ENCODE results near the gene CTNND2.

The CTNND2 gene

DNA sequence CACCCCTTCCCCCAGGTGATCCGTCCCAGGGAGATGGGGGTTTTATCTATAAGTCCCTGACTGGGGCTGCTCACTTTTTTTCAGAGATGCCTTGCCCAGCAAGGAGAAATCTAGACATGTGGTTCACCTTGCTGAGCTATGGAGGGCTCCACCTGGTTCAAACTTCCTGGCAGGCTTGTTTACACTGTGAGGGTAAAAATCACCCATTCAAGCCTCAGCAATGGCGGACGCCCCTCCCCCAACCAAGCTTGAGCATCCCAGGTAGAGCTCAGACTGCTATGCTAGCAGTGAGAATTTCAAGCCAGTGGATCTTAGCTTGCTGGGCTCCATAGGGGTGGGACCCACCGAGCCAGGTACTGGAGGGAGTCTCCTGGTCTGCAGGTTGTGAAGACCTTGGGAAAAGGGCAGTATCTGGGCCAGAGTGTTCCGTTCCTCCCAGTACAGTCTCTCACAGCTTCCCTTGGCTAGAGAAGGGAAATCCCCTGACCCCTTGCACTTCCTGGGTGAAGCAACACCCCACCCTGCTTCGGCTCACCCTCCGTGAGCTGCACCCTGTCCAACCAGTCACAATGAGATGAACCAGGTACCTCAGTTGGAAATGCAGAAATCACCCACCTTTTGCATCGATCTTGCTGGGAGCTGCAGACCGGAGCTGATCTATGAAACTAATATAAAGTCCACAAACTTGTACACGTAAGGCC lies 231.7 kb downstream of the CTNND2 start:
- no peak for DNase-seq (ENCODE audit: low read depth)
- TF ChIP-seq, protein P1, sequence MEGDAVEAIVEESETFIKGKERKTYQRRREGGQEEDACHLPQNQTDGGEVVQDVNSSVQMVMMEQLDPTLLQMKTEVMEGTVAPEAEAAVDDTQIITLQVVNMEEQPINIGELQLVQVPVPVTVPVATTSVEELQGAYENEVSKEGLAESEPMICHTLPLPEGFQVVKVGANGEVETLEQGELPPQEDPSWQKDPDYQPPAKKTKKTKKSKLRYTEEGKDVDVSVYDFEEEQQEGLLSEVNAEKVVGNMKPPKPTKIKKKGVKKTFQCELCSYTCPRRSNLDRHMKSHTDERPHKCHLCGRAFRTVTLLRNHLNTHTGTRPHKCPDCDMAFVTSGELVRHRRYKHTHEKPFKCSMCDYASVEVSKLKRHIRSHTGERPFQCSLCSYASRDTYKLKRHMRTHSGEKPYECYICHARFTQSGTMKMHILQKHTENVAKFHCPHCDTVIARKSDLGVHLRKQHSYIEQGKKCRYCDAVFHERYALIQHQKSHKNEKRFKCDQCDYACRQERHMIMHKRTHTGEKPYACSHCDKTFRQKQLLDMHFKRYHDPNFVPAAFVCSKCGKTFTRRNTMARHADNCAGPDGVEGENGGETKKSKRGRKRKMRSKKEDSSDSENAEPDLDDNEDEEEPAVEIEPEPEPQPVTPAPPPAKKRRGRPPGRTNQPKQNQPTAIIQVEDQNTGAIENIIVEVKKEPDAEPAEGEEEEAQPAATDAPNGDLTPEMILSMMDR (IDR thresholded peaks at IDR 0.05; ENCODE audit: low read length, missing control alignments) = no peak
- H3K4me3 ChIP-seq (replicated peaks; ENCODE audit: low read depth, low read length) = no peak overlapping the region

DNA sequence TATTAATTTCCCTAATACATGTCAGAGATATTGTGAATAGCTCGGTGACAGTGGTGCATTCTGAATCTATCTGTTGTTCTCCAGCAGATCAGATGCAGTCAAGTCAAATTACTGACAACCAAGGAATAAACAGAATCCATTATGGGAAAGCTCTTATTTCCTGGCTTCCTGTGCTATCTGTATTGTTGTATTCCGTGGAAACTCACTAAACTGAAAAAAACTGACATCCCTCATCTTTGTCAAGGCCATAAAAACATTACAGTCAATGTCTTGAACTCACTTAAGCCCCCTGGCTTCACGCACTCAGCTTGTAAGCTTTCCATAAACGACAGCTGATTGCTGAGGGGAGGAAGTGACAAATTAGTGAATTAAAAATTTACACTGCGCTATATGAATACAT lies 245.9 kb downstream of the CTNND2 start:
- TF ChIP-seq, protein P1 (IDR thresholded peaks at IDR 0.05; ENCODE audit: low read length, missing control alignments) = no peak
- DNase-seq (ENCODE audit: low read depth) = no peak
- no peak overlapping the region for H3K4me3 ChIP-seq (replicated peaks; ENCODE audit: low read depth, low read length)

DNA sequence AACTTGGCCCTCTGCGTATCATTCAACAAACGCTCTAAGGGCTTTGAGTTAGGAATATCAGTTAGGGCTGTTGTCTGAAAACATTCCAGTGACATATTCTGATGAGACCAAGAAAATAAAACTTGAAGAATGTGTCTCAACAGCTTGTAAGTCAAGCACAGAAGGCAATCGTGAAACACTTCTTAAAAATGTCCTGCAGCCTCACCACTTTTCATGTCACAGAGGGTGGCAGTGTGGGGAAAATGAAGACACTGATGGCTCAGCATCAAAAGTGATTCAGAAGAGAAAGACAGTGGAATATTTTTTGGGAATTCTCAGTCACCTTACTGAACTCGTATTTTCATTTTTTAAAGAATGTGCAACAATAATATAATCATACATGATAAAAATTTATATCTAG lies 247.3 kb downstream of the CTNND2 start:
- DNase-seq (ENCODE audit: low read depth) = no peak
- TF ChIP-seq, protein P1 (IDR thresholded peaks at IDR 0.05; ENCODE audit: low read length, missing control alignments) = no peak
- no peak overlapping the region for H3K4me3 ChIP-seq (replicated peaks; ENCODE audit: low read depth, low read length)

DNA sequence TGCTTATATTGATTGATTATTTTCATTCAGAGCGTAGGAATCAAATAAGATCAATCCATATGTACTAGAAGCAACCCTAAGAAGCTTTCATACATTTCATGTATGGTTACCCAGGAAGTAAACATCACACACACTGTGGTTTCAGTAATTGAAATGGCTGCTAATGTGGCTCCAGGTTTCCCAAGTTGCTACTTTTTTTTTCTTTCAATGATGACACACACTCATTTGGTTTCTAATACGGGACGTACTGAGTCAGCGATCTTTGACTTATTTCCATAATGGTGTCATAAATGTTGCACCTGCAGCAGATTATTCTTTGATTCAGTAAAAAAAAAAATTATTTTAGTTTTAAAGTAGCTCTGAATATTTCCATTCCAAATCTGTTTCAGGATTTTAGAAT lies 248.6 kb downstream of the CTNND2 start:
- TF ChIP-seq, protein P1 (IDR thresholded peaks at IDR 0.05; ENCODE audit: low read length, missing control alignments) = no peak
- DNase-seq (ENCODE audit: low read depth) = no peak

GRCh38 chr5:11650936-11651335 lies 253.3 kb downstream of the CTNND2 start:
- H3K4me3 ChIP-seq (replicated peaks; ENCODE audit: low read depth, low read length) = no peak overlapping the region
- DNase-seq (ENCODE audit: low read depth) = no peak
- TF ChIP-seq, protein P1 (IDR thresholded peaks at IDR 0.05; ENCODE audit: low read length, missing control alignments) = no peak

More for the DNA sequence above, 248.6 kb downstream of the CTNND2 start:
- no peak overlapping the region for H3K4me3 ChIP-seq (replicated peaks; ENCODE audit: low read depth, low read length)

DNA sequence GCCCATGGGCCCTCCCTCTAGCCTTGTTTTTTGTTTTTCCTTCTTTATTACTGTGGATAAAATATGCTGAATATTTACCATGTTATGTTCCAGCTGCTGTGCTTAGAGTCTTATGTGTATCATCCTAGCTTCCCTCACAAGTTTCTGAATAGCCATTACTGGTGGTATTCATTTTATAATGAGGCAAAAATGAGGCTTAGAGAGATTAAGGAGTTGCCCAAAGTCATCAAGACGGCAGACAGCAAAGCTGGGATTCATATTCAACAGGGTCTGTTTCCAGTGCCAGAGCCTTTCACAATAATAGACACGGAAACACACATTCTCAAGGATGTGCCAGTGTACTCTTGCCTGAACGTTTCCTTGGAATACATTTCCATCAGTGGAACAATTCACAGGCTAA lies 258.1 kb downstream of the CTNND2 start:
- no peak for DNase-seq (ENCODE audit: low read depth)
- no peak overlapping the region for H3K4me3 ChIP-seq (replicated peaks; ENCODE audit: low read depth, low read length)
- TF ChIP-seq, protein P1 (IDR thresholded peaks at IDR 0.05; ENCODE audit: low read length, missing control alignments) = no peak

- DNase-seq (ENCODE audit: low read depth) = no peak
- TF ChIP-seq, protein P1 (IDR thresholded peaks at IDR 0.05; ENCODE audit: low read length, missing control alignments) = no peak
- H3K4me3 ChIP-seq (replicated peaks; ENCODE audit: low read depth, low read length) = no peak overlapping the region
Measured at GRCh38 chr5:11642438-11642837, 261.8 kb downstream of the CTNND2 start.
